Stromal cell of bone marrow (primary cell): ENCODE results near the gene FOXO1.

Source experiments
- DNase-seq: peaks from one replicate; pipeline ENCODE4 v3.0.0-alpha.2; 2012; ENCODE audit warnings: low read depth

The FOXO1 gene

GRCh38 chr13:40635315-40635995, 31.0 kb downstream of the FOXO1 start:
- no peak for DNase-seq

GRCh38 chr13:40632915-40633314, 33.5 kb downstream of the FOXO1 start:
- DNase-seq = no peak

GRCh38 chr13:40631605-40632004, 34.8 kb downstream of the FOXO1 start:
- DNase-seq = no peak

GRCh38 chr13:40629678-40630384, 36.6 kb downstream of the FOXO1 start:
- no peak for DNase-seq

- DNase-seq = no peak
Measured at GRCh38 chr13:40626977-40627376, 39.5 kb downstream of the FOXO1 start.

GRCh38 chr13:40626561-40626960, 39.9 kb downstream of the FOXO1 start:
- DNase-seq = no peak

GRCh38 chr13:40624986-40625385, 41.5 kb downstream of the FOXO1 start:
- no peak for DNase-seq

- DNase-seq = no peak
Measured at GRCh38 chr13:40624383-40624782, 42.1 kb downstream of the FOXO1 start.

- DNase-seq = no peak
Measured at GRCh38 chr13:40622761-40623160, 43.7 kb downstream of the FOXO1 start.

- no peak for DNase-seq
Measured at GRCh38 chr13:40622246-40622645, 44.2 kb downstream of the FOXO1 start.

GRCh38 chr13:40619479-40619814, 47.0 kb downstream of the FOXO1 start:
- DNase-seq = no peak

- no peak for DNase-seq
Measured at GRCh38 chr13:40618581-40619478, 47.6 kb downstream of the FOXO1 start.

GRCh38 chr13:40617801-40618356, 48.6 kb downstream of the FOXO1 start:
- DNase-seq = no peak

- no peak for DNase-seq
Measured at GRCh38 chr13:40615619-40616018, 50.8 kb downstream of the FOXO1 start.

GRCh38 chr13:40613914-40614313, 52.5 kb downstream of the FOXO1 start:
- DNase-seq = no peak

GRCh38 chr13:40613192-40613818, 53.1 kb downstream of the FOXO1 start:
- DNase-seq = no peak

- DNase-seq = no peak
Measured at GRCh38 chr13:40612041-40612440, 54.4 kb downstream of the FOXO1 start.

- DNase-seq = no peak
Measured at GRCh38 chr13:40611635-40612034, 54.8 kb downstream of the FOXO1 start.

GRCh38 chr13:40611004-40611403, 55.4 kb downstream of the FOXO1 start:
- no peak for DNase-seq

- DNase-seq = no peak
Measured at GRCh38 chr13:40609972-40610726, 56.3 kb downstream of the FOXO1 start.

GRCh38 chr13:40608308-40608707, 58.1 kb downstream of the FOXO1 start:
- DNase-seq = no peak
